Heart left ventricle (tissue), 16 donors: ENCODE measurements around the gene FBXO39. TPM values are rescaled to one million over a fixed set of nuclear protein-coding genes. Genes with fewer than 3 reads are reported as not detected.

Experiments
- ATAC-seq, 4 donors: fragments of 200-7000 bp; cut with Tn5 transposase; one replicate each; pipeline ENCODE4 v1.9.1; 2020 to 2022; ENCODE audit warnings: moderate library complexity in 4 of 4, mild to moderate bottlenecking in 3 of 4, moderate number of reproducible peaks in 1 of 4
- DNase-seq, 5 donors: peaks; one replicate each; pipeline ENCODE4 v3.0.0-alpha.2; 2020
- H3K27ac ChIP-seq, 12 donors: fragments of 200-600 bp; sonication (generic) in 4 of 12; one replicate each; pipeline versions ENCODE4 v1.5.0 to v1.8.0; 2016 to 2022; ENCODE audit warnings: mild to moderate bottlenecking in 2 of 12
- H3K27me3 ChIP-seq, 9 donors: fragments of 200-600 bp; sonication (generic) in 2 of 9; one replicate each; pipeline versions ENCODE4 v1.5.1 to v1.8.0; 2016 to 2022; ENCODE audit warnings: mild to moderate bottlenecking in 3 of 9
- H3K36me3 ChIP-seq, 9 donors: fragments of 200-600 bp; sonication (generic) in 2 of 9; one replicate each; pipeline versions ENCODE4 v1.5.0 to v1.8.0; 2018 to 2022; ENCODE audit warnings: mild to moderate bottlenecking in 2 of 9
- H3K4me1 ChIP-seq, 12 donors: fragments of 200-600 bp; sonication (generic) in 4 of 12; one replicate each; pipeline versions ENCODE4 v1.5.0 to v1.8.0; 2016 to 2022; ENCODE audit warnings: mild to moderate bottlenecking in 3 of 12
- H3K4me3 ChIP-seq, 12 donors: fragments of 200-600 bp; sonication (generic) in 4 of 12; one replicate each; pipeline versions ENCODE4 v1.5.0 to v1.8.0; 2017 to 2022; ENCODE audit warnings: mild to moderate bottlenecking in 9 of 12, moderate library complexity in 4 of 12
- H3K9me3 ChIP-seq, 12 donors: fragments of 200-600 bp; sonication (generic) in 4 of 12; one replicate each; pipeline versions ENCODE4 v1.5.0 to v1.8.0; 2016 to 2022; ENCODE audit warnings: mild to moderate bottlenecking in 1 of 12
- POLR2A ChIP-seq, 2 donors: fragments of 450-650 bp; IDR thresholded peaks; one replicate each; pipeline ENCODE4 v1.6.1; 2017; ENCODE audit warnings: antibody characterized with exemption in 2 of 2, mild to moderate bottlenecking in 2 of 2, moderate library complexity in 2 of 2
- WGBS, 4 donors: extraction: QIAGEN DNeasy Blood & Tissue Kit in 2 of 4; methylation state at CpG; one replicate each; pipeline versions ENCODE4 v1.1.5 to v1.1.7; 2013 to 2018; 5-methylcytosine and 5-hydroxymethylcytosine counted together
- intact Hi-C, 10 donors: fragments of 100-400 bp; cut with DNase I; formaldehyde crosslinking; loops; one replicate each; pipeline versions ENCODE4 v1.11.1 to v1.14.2; 2022
- polyA plus RNA-seq, 2 donors: library from polyadenylated mRNA; stranded (reverse); fragments of 200-250 nt; gene quantifications; one replicate each; pipeline ENCODE4 v1.2.3, GENCODE V29; 2013
- total RNA-seq, 9 donors: library from RNA; depleted of rRNA in 2 of 9; stranded (reverse); fragments of >200 nt in 2 of 9; fragmentation: NEBNext Ultra II Directional in 3 of 9; extraction: Animal tissue kit (Norgen Biotek cat#: 25700) in 3 of 9; gene quantifications; one replicate each; pipeline versions ENCODE4 v1.1.0 to v1.2.4, GENCODE V29; 2016 to 2023
- TF ChIP-seq, protein P1 (sequence below), 12 donors: fragments of 200-600 bp; sonication (generic) in 4 of 12; IDR thresholded peaks; one replicate each; pipeline versions ENCODE4 v1.5.0 to v1.8.0; 2018 to 2022; ENCODE audit warnings: antibody characterized with exemption in 12 of 12, mild to moderate bottlenecking in 5 of 12
- donor health status: ischemic (EF 13 %, LVEDD 7.1; RV severe dilation, severe dysfunction).
- donor health status: healthy with polysubstance abuse.
- donor health status: DM: no; HTN: yes; CAD: no.
- donor health status: DM: no; HTN: no; CAD: no.
- donor health status: ischemic (EF 25% LVEDD 6.9; RV normal size, moderate dysfunction).
- donor health status: ischemic (EF 25% LVEDD 5.7; RV mildly dilated, moderate dysfunction).
- donor health status: healthy.
- donor health status: DM: yes; HTN: yes; CAD: no.
- donor health status: ischemic (EF 35%, LVEDD 5.7; RV mildly dilated, moderate dysfunction).
- donor health status: nonischemic (EF 11% LVEDD 7.7; RV severe dilation, severe dysfunction).
- donor health status: DM: yes; HTN: yes; CAD: no.
- donor health status: PGD.
- donor health status: ischemic (EF 29% LVEDD 5.4; RV normal size, mild dysfunction).
- donor health status: nonischemic (EF 23%, LVEDD 6.1; RV moderate dilation, normal function).

Gene FBXO39
- total and polyA plus RNA-seq, 11 donors: 0.14 to 0.20 (median 0.19) TPM; not detected in 7

DNA sequence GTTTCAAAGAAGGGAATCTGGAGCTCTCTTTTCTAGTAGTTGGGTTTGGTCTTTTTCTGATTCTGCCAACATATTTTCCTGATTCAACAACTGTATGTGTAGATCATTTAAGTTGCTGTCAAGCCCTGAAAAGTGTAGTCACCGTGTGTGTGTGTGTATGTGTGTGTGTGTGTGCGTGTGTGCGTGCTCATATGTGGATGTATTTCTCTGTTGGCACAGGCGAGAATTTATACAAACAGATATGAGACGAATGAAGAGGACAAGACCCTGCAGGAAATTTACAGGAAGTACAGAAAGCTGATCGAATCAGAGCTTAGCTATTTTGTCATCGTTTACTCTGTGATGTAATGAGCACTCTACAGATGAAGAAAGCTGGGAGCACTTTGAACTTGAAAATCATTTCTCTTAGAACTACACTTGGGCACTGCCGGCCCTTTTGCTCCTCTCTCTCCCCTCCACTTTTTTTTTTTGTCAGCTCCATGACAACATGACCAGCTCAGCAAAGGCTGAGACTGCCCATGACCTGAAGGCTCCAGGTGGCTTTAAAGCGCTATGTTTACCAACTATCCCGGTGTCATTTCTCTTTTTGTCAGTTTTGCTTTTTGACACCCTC is 11.2 kb downstream of the FBXO39 start:
- no peak overlapping the region for H3K4me3 ChIP-seq
- no peaks in the 10 kb centered on the region for H3K36me3 ChIP-seq
- DNase-seq (no peak), ATAC-seq (no peak)
- H3K27me3 ChIP-seq: peaks cover 0 to 19% (median 4%) of the 10 kb centered on the region in 9 donors
- TF ChIP-seq, protein P1, sequence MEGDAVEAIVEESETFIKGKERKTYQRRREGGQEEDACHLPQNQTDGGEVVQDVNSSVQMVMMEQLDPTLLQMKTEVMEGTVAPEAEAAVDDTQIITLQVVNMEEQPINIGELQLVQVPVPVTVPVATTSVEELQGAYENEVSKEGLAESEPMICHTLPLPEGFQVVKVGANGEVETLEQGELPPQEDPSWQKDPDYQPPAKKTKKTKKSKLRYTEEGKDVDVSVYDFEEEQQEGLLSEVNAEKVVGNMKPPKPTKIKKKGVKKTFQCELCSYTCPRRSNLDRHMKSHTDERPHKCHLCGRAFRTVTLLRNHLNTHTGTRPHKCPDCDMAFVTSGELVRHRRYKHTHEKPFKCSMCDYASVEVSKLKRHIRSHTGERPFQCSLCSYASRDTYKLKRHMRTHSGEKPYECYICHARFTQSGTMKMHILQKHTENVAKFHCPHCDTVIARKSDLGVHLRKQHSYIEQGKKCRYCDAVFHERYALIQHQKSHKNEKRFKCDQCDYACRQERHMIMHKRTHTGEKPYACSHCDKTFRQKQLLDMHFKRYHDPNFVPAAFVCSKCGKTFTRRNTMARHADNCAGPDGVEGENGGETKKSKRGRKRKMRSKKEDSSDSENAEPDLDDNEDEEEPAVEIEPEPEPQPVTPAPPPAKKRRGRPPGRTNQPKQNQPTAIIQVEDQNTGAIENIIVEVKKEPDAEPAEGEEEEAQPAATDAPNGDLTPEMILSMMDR (IDR thresholded peaks at IDR 0.05): no peak
- no peak for TF ChIP-seq POLR2A (IDR thresholded peaks at IDR 0.05)
- intact Hi-C loops: no loop called here
- no peaks in the 10 kb centered on the region for H3K4me1 ChIP-seq
- WGBS, 4 donors: 61 to 72% (median 66%) methylated on average over 10 of the region's 10 CpGs
- H3K9me3 ChIP-seq: peaks cover 0 to 38% (median 3%) of the 10 kb centered on the region in 12 donors
- no peak overlapping the region for H3K27ac ChIP-seq

DNA sequence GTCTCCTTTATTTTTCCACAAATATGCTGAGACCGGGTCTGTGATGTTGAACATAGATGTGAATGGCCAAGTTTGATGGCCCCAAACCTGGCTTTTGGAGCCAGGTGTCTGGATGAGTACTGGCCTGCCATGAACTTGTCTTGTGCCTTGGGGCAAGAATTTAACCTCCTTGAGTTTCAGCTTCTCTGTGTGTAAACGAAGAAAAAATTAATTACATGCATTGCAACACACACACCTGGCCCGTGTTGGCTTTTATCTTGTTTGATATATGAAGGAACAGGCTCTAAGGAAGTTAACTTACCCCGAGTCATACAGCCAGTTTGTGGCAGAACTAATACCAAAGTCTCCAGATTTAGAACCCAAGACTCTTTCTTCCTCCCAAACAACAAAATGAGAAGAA is 13.1 kb downstream of the FBXO39 start:
- peaks cover 0 to 24% (median 4%) of the 10 kb centered on the region in 9 donors for H3K27me3 ChIP-seq
- WGBS, 4 donors: 74 to 84% (median 79%) methylated on average over 4 of the region's 4 CpGs
- no peaks in the 10 kb centered on the region for H3K36me3 ChIP-seq

DNA sequence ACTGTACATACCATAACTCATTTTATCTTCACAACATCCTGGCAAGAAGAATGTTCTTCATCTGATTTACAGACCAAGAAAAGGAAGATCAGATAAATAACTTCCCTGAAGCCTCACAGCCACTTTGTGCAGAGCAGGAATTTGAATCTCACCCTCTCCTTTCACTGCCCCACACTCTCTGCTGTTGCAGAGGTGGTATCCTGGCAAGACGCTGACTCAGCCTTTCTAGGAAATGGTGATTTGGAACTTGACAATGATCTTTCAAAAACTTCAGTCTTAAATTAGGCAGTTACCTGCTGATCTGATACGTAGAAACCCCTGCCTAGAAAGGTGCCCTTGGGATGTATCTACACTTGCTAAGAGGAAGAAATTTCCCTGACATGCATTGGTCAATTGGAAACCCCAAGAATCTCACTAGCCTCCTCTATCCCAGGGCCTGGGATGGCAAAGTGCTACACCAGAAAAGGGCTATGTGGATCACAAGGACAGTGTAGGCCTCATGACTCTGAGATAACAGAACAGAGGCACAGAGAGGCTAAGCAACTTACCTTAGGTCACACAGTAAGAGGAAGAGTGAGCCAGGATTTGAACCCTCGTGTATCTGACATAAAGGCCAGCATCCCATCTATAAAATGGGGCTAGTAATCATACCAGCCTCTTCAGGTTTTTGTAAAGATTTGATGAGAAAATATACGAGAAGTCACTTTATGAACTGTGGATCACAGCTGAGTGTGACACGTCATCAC is 17.9 kb downstream of the FBXO39 start:
- Histone ChIP-seq H3K4me3 (no peak overlapping the region), H3K27ac (no peak overlapping the region), H3K27me3 (peaks cover 0 to 25% (median 6%) of the 10 kb centered on the region in 9 donors), H3K9me3 (no peaks in the 10 kb centered on the region), H3K36me3 (no peaks in the 10 kb centered on the region), H3K4me1 (no peaks in the 10 kb centered on the region)
- intact Hi-C loops: loop anchor here in 1 of 10 donors (10.0 kb wide), 1 partner anchor 129 kb away; no protein-coding TSS in a partner anchor
- TF ChIP-seq, protein P1 (IDR thresholded peaks at IDR 0.05): no peak
- TF ChIP-seq POLR2A (IDR thresholded peaks at IDR 0.05): no peak
- no peak for DNase-seq
- no peak for ATAC-seq
- WGBS, 4 donors: 74 to 81% (median 75%) methylated on average over 5 of the region's 5 CpGs

More for the DNA sequence above, 13.1 kb downstream of the FBXO39 start:
- Histone ChIP-seq H3K4me1 (no peaks in the 10 kb centered on the region), H3K27ac (no peak overlapping the region), H3K9me3 (peaks cover 0 to 19% (median 2%) of the 10 kb centered on the region in 12 donors), H3K4me3 (no peak overlapping the region)
- TF ChIP-seq POLR2A (IDR thresholded peaks at IDR 0.05): no peak
- TF ChIP-seq, protein P1 (IDR thresholded peaks at IDR 0.05): no peak
- ATAC-seq (no peak), DNase-seq (no peak)
- intact Hi-C loops: no loop called here
